ENCODE measurements around the gene MGAT4D.
"Not testable (repeated sequence)": the region's sequence is repeated elsewhere in the genome, so short reads cannot be mapped to it uniquely, and the experiment has no call there.

Gene MGAT4D

DNA sequence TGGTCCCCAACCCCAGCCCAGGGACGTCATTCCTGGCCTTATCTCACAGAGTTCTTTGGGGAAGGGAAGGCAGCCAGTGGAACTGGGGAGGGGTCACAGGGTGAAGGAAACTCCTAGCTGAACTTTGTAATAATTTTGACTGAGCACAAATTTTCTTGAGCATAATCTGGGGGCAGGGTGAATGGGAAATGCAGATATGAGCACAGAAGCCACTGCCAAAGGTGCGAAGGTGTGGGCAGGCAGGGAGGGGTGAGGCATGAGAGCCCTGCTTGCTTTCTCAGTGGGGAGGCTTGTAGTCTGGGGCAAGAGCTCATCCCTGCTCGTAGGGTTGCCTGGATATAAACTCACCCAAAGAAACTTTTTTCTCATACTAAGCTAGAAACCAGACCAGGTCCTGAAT, 34.9 kb downstream of the MGAT4D start:
- TF ChIP-seq CTCF (IDR thresholded peaks at IDR 0.05; ENCODE audit: low read depth, low read length, missing control alignments), result no peak
- Histone ChIP-seq H3K4me3 (ENCODE audit: low read depth, low read length) (no peak overlapping the region), H3K36me3 (replicated peaks) (no peaks in the 10 kb centered on the region), H3K27me3 (replicated peaks) (peaks cover 6% of the 10 kb centered on the region), H3K27ac (no peak overlapping the region)
- DNase-seq, result no peak
- in situ Hi-C loops (cut with HindIII; ENCODE audit: low pct_ligation_motif_present, low sequenced_read_pairs), result no loop called here

GRCh38 chr4:140450352-140450751, 47.7 kb downstream of the MGAT4D start:
- no peak for DNase-seq

DNA sequence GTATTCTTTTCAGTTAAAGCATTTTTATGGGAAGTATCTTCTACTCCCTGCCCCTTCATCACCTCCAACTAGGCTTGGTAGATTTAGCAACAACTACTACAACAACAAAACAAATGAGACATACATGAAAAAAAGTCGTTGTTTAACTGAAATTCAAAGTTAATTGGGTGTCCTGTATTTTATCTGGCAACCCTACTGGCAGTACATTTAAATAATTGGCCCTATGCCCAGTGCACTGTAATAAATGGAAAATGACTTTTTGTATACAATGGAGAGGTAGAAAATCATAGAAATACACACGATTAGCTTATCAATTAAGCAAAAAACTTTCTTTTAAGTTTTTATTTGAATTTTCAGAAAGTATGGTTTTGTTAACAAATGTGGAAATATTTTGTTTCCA, 49.3 kb downstream of the MGAT4D start:
- no peak for DNase-seq
- Histone ChIP-seq H3K27ac (no peak overlapping the region), H3K36me3 (replicated peaks) (no peaks in the 10 kb centered on the region), H3K27me3 (replicated peaks) (peaks cover 10% of the 10 kb centered on the region), H3K4me3 (ENCODE audit: low read depth, low read length) (no peak overlapping the region)
- in situ Hi-C loops (cut with HindIII; ENCODE audit: low pct_ligation_motif_present, low sequenced_read_pairs), result no loop called here
- TF ChIP-seq CTCF (IDR thresholded peaks at IDR 0.05; ENCODE audit: low read depth, low read length, missing control alignments), result no peak

More at GRCh38 chr4:140450352-140450751, 47.7 kb downstream of the MGAT4D start:
- Histone ChIP-seq H3K36me3 (replicated peaks) (no peaks in the 10 kb centered on the region), H3K4me3 (ENCODE audit: low read depth, low read length) (no peak overlapping the region), H3K27me3 (replicated peaks) (peaks cover 14% of the 10 kb centered on the region), H3K27ac (no peak overlapping the region)
- in situ Hi-C loops (cut with HindIII; ENCODE audit: low pct_ligation_motif_present, low sequenced_read_pairs), result no loop called here
- TF ChIP-seq CTCF (IDR thresholded peaks at IDR 0.05; ENCODE audit: low read depth, low read length, missing control alignments), result no peak

DNA sequence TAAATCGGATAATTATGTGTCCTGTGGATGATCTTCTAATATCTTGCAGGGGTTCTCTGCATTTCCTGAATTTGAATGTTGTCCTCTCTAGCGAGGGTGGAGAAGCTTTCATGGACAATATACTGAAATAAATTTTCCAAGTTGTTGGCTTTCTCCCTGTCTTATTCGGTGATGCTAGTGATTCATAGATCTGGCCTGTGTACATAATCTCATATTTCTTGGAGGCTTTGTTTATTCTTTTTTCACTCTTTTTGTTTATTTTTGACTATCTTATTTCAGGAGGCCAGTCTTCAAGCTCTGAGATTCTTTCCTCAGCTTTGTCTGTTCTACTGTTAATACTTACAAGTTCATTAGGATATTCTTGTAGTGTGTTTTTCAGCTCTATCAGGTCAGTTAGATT, 49.9 kb downstream of the MGAT4D start:
- no peak for TF ChIP-seq CTCF (IDR thresholded peaks at IDR 0.05; ENCODE audit: low read depth, low read length, missing control alignments)
- H3K36me3 ChIP-seq (replicated peaks), result no peaks in the 10 kb centered on the region
- peaks cover 8% of the 10 kb centered on the region for H3K27me3 ChIP-seq (replicated peaks)
- in situ Hi-C loops (cut with HindIII; ENCODE audit: low pct_ligation_motif_present, low sequenced_read_pairs), result no loop called here
- DNase-seq, result no peak
- H3K4me3 ChIP-seq (ENCODE audit: low read depth, low read length), result no peak overlapping the region
- no peak overlapping the region for H3K27ac ChIP-seq

GRCh38 chr4:140444347-140444746, 53.7 kb downstream of the MGAT4D start:
- H3K27me3 ChIP-seq (replicated peaks); DNase-seq; in situ Hi-C loops (cut with HindIII; ENCODE audit: low pct_ligation_motif_present, low sequenced_read_pairs); H3K36me3 ChIP-seq (replicated peaks); H3K27ac ChIP-seq; H3K4me3 ChIP-seq (ENCODE audit: low read depth, low read length): not testable (repeated sequence)

- Histone ChIP-seq H3K27me3 (replicated peaks) (peaks cover 2% of the 10 kb centered on the region), H3K27ac (no peak overlapping the region), H3K4me3 (ENCODE audit: low read depth, low read length) (no peak overlapping the region), H3K36me3 (replicated peaks) (no peaks in the 10 kb centered on the region)
- TF ChIP-seq CTCF (IDR thresholded peaks at IDR 0.05; ENCODE audit: low read depth, low read length, missing control alignments), result no peak
- in situ Hi-C loops (cut with HindIII; ENCODE audit: low pct_ligation_motif_present, low sequenced_read_pairs), result no loop called here
- no peak for DNase-seq
Observed at GRCh38 chr4:140439644-140440142, 58.4 kb downstream of the MGAT4D start.

All from brain microvascular endothelial cell (primary cell).